Measurements from ENCODE around the gene DAB1.

DAB1 gene

GRCh38 chr1:57118948-57119603 is 304.8 kb downstream of the DAB1 start:
- H3K4me3 ChIP-seq (replicated peaks; ENCODE audit: low read depth, low read length), result no peak overlapping the region
- TF ChIP-seq, protein P1, sequence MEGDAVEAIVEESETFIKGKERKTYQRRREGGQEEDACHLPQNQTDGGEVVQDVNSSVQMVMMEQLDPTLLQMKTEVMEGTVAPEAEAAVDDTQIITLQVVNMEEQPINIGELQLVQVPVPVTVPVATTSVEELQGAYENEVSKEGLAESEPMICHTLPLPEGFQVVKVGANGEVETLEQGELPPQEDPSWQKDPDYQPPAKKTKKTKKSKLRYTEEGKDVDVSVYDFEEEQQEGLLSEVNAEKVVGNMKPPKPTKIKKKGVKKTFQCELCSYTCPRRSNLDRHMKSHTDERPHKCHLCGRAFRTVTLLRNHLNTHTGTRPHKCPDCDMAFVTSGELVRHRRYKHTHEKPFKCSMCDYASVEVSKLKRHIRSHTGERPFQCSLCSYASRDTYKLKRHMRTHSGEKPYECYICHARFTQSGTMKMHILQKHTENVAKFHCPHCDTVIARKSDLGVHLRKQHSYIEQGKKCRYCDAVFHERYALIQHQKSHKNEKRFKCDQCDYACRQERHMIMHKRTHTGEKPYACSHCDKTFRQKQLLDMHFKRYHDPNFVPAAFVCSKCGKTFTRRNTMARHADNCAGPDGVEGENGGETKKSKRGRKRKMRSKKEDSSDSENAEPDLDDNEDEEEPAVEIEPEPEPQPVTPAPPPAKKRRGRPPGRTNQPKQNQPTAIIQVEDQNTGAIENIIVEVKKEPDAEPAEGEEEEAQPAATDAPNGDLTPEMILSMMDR (IDR thresholded peaks at IDR 0.05; ENCODE audit: low read depth, low read length, missing control alignments), result no peak
- no peak for DNase-seq (ENCODE audit: extremely low read depth, low read depth)

GRCh38 chr1:57117753-57118152 is 306.1 kb downstream of the DAB1 start:
- DNase-seq (ENCODE audit: extremely low read depth, low read depth), result no peak
- no peak overlapping the region for H3K4me3 ChIP-seq (replicated peaks; ENCODE audit: low read depth, low read length)
- TF ChIP-seq, protein P1 (IDR thresholded peaks at IDR 0.05; ENCODE audit: low read depth, low read length, missing control alignments), result no peak

DNA sequence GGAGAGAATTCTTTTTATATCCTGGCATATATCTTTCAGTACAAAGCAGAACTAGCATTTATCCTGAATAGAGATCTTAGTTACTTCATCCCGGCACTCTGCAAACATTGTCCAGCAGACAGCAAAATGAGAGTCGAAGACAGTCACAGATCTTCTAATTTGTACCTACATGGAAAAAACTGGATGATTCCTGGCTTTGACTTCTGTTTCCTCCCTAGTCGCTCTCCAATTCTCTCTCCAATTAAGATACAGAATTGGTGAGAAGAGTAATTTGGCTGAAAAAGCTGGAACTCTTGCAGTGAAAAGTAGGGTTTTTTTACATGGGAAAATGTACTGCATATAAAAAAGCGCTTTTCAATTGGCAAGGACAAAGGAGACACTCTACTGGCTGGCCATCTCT is 307.0 kb downstream of the DAB1 start:
- TF ChIP-seq, protein P1 (IDR thresholded peaks at IDR 0.05; ENCODE audit: low read depth, low read length, missing control alignments), result no peak
- H3K4me3 ChIP-seq (replicated peaks; ENCODE audit: low read depth, low read length), result no peak overlapping the region
- DNase-seq (ENCODE audit: extremely low read depth, low read depth), result no peak

DNA sequence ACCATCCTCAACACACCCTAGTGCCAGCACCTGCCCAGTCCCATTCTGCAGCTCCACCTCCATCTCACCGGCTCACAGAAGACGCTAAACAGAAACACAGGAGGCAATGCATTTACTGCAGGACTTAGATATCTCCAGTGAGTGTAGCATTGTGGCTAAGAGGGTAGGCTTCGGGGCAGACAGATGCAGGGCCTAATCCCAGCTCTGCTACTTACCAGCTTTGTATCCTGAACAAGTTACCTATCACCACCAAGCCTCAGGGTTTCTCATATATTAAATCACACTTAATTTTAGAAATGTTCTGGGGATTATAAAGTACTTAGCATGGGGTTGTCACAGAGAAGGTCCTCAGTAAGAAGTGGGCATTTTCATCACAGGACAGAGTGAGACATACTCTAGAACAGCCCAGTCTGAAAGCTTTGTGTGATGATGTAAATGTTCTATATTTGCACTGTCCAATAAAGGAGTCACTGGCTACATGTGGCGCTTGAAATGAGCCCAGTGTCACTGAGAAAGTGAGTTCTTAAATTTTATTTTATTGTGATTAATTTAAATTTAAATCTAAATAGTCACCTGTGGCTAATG is 308.7 kb downstream of the DAB1 start:
- TF ChIP-seq, protein P1 (IDR thresholded peaks at IDR 0.05; ENCODE audit: low read depth, low read length, missing control alignments), result no peak
- H3K4me3 ChIP-seq (replicated peaks; ENCODE audit: low read depth, low read length), result no peak overlapping the region
- DNase-seq (ENCODE audit: extremely low read depth, low read depth), result no peak

DNA sequence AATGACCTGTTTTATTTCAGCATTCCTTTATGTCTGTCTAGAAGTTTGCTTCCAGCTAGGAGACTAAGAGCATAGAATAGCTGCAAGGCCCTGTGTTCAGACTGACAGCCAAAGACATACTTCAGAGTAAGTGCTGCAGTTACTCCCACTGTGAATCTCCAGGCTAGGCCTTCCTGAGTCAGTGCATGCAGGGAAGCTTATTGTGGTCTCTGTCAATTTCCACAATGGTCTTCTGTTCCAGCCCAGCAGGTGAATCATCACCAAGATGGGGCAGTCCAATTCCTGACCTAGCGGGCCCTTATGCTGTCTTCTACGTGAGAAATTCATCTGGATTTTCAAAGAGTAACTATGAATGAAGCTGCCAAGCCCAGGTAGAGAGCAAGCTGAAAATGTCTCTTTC is 311.7 kb downstream of the DAB1 start:
- TF ChIP-seq, protein P1 (IDR thresholded peaks at IDR 0.05; ENCODE audit: low read depth, low read length, missing control alignments), result no peak
- H3K4me3 ChIP-seq (replicated peaks; ENCODE audit: low read depth, low read length), result no peak overlapping the region
- DNase-seq (ENCODE audit: extremely low read depth, low read depth), result no peak

DNA sequence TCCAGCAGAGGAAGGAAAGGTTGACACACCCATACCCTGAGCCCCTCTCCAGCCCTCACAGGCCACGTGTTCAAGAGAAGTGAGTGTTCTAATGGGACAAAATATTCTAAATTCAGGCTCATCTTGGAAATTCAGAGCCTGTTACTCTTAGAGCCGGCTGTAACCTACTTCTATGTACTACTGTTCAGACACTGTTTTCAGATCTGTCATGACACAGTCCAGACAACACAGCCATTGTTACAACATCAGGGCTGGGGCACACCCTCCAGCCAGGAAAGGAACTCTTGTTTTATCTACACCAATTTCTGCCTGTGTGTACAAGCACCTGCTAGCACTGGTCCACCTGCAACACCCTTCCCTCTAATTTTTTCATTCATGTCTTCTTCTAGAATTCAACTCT is 312.7 kb downstream of the DAB1 start:
- TF ChIP-seq, protein P1 (IDR thresholded peaks at IDR 0.05; ENCODE audit: low read depth, low read length, missing control alignments), result no peak
- H3K4me3 ChIP-seq (replicated peaks; ENCODE audit: low read depth, low read length), result no peak overlapping the region
- DNase-seq (ENCODE audit: extremely low read depth, low read depth), result no peak
